Activated T-cell treated with anti-CD3 and anti-CD28 coated beads, Interleukin-2, amount 50 U/mL, for 72 hours (primary cell): Measurements from ENCODE around the gene PERCC1. TPM values are rescaled to one million over a fixed set of nuclear protein-coding genes. Genes with fewer than 3 reads are reported as not detected.

ENCODE experiments used
- ATAC-seq, 2 donors: fragments of 150-1000 bp; cut with Tn5 transposase; replicated peaks in 1 of 2; 2 replicates each; pipeline ENCODE4 v1.10.0; 2021; ENCODE audit warnings: moderate library complexity in 2 of 2, mild to moderate bottlenecking in 1 of 2
- DNase-seq, 2 donors: peaks; one replicate each; pipeline ENCODE4 v3.0.0; 2021 to 2022; ENCODE audit warnings: mixed read lengths in 1 of 2
- H3K27ac Mint-ChIP-seq: one replicate; pipeline ENCODE4 v1.8.0; 2022; ENCODE audit warnings: mild to moderate bottlenecking, moderate library complexity, mixed read lengths
- H3K27me3 Mint-ChIP-seq: one replicate; pipeline ENCODE4 v1.8.0; 2022; ENCODE audit warnings: low read depth, mixed read lengths
- H3K36me3 Mint-ChIP-seq, 2 donors: one replicate each; pipeline ENCODE4 v1.8.0; 2022; ENCODE audit warnings: mixed read lengths in 2 of 2, mild to moderate bottlenecking in 1 of 2; ENCODE audit not compliant: insufficient read depth in 2 of 2
- H3K4me1 Mint-ChIP-seq: one replicate; pipeline ENCODE4 v1.8.0; 2022; ENCODE audit warnings: low read depth, mixed read lengths
- H3K4me3 Mint-ChIP-seq, 2 donors: one replicate each; pipeline ENCODE4 v1.8.0; 2022; ENCODE audit warnings: mild to moderate bottlenecking in 2 of 2, mixed read lengths in 2 of 2, moderate library complexity in 2 of 2
- H3K9me3 Mint-ChIP-seq, 2 donors: one replicate each; pipeline ENCODE4 v1.8.0; 2022; ENCODE audit warnings: mixed read lengths in 2 of 2
- total RNA-seq, 2 donors: library from RNA; stranded (reverse); gene quantifications; one replicate each; pipeline ENCODE4 v1.2.3, GENCODE V29; 2022

The PERCC1 gene
- total RNA-seq, 2 donors from 2014 or later = 0.81 TPM; not detected in 1

GRCh38 chr16:1420111-1420539 is 10.8 kb upstream of the PERCC1 start:
- Mint-ChIP-seq H3K9me3 (peaks cover 0 to 1% of the 10 kb centered on the region in 2 donors), H3K27me3 (no peaks in the 10 kb centered on the region), H3K27ac (peak overlapping the region; percentile 38), H3K4me3 (peak overlapping the region; percentile 91 to 93), H3K36me3 (peaks cover 0 to 2% of the 10 kb centered on the region in 2 donors), H3K4me1 (peaks cover 40% of the 10 kb centered on the region)
- DNase-seq (peak in 1 of 2 donors; percentile 13), ATAC-seq (no peak)

DNA sequence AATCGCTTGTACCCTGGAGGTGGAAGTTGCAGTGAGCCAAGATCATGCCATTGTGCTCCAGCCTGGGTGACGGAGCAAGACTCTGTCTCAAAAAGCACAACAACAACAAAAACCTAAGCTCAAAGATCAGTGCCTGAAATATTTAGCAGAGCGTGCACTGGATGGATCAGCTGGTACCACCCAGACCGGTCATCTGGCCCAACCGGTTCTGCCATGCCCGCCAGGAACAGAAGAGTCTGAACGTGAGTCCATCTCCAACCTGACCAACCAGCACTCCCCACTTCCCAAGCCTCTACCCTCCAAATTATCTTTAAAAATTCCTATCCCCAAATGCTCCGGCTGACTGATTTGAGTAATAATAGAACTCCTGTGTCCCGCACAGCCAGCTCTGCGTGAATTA is 8.8 kb upstream of the PERCC1 start:
- H3K27me3 Mint-ChIP-seq = no peaks in the 10 kb centered on the region
- peaks cover 37% of the 10 kb centered on the region for H3K4me1 Mint-ChIP-seq
- peaks cover 0 to 1% of the 10 kb centered on the region in 2 donors for H3K9me3 Mint-ChIP-seq
- peak overlapping the region; percentile 91 to 93 for H3K4me3 Mint-ChIP-seq
- DNase-seq = no peak
- peak overlapping the region; percentile 99 for H3K27ac Mint-ChIP-seq
- ATAC-seq = no peak
- peaks cover 0 to 2% of the 10 kb centered on the region in 2 donors for H3K36me3 Mint-ChIP-seq

- ATAC-seq (no peak), DNase-seq (no peak)
- H3K4me3 Mint-ChIP-seq = no peak overlapping the region
- no peaks in the 10 kb centered on the region for H3K27me3 Mint-ChIP-seq
- peaks cover 0 to 1% of the 10 kb centered on the region in 2 donors for H3K9me3 Mint-ChIP-seq
- H3K27ac Mint-ChIP-seq = no peak overlapping the region
- H3K36me3 Mint-ChIP-seq = peaks cover 0 to 2% of the 10 kb centered on the region in 2 donors
- H3K4me1 Mint-ChIP-seq = peaks cover 21% of the 10 kb centered on the region
These were observed 6.8 kb upstream of the PERCC1 start for GRCh38 chr16:1424028-1424427.

DNA sequence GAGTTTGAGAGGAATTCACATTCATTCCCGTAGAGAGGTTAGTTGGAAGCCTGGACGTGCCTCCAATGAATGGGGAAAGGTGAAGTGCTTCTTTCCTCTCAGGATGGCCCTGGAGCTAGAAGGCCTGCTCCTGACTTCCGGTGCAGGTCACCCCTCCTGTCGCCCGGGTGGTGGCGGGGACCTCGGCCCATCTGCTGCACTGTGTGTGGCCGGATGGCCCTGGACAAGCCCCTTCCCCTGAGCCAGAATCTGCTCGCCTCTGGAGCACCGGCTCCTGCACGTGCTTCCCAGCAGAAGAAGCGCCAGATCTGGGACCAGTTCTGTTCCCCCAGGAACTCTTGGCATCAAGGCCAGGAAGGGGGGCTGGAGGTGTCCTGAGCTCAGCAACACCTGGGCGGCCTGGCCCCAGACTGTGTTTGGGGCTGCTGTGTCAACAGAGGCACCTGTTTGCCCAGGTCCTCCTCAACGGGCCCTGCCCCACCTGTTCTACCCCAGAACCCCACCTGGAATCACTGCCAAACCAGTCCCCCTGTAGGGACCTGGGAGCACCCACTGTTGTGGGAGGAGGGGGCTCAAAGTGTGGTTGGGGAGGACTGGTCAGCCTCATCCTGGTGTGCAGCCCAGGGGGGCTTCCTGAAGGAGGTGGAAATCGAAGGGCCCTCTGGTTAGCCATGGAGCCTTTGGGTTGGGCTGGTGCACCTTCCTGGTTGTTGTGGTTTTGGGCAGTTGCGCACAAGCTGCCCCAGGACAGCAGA is 5.1 kb upstream of the PERCC1 start:
- Mint-ChIP-seq H3K4me1 (peaks cover 15% of the 10 kb centered on the region), H3K4me3 (no peak overlapping the region), H3K9me3 (peaks cover 0 to 1% of the 10 kb centered on the region in 2 donors), H3K36me3 (peaks cover 0 to 2% of the 10 kb centered on the region in 2 donors), H3K27ac (no peak overlapping the region), H3K27me3 (no peaks in the 10 kb centered on the region)
- DNase-seq (no peak), ATAC-seq (no peak)

- no peak for DNase-seq
- H3K9me3 Mint-ChIP-seq = peaks cover 0 to 1% of the 10 kb centered on the region in 2 donors
- no peak overlapping the region for H3K4me3 Mint-ChIP-seq
- ATAC-seq = no peak
- H3K27me3 Mint-ChIP-seq = no peaks in the 10 kb centered on the region
- peaks cover 0 to 2% of the 10 kb centered on the region in 2 donors for H3K36me3 Mint-ChIP-seq
- peak overlapping the region; percentile 38 for H3K27ac Mint-ChIP-seq
- peaks cover 6% of the 10 kb centered on the region for H3K4me1 Mint-ChIP-seq
These were observed 4.0 kb upstream of the PERCC1 start for GRCh38 chr16:1426734-1427471.

DNA sequence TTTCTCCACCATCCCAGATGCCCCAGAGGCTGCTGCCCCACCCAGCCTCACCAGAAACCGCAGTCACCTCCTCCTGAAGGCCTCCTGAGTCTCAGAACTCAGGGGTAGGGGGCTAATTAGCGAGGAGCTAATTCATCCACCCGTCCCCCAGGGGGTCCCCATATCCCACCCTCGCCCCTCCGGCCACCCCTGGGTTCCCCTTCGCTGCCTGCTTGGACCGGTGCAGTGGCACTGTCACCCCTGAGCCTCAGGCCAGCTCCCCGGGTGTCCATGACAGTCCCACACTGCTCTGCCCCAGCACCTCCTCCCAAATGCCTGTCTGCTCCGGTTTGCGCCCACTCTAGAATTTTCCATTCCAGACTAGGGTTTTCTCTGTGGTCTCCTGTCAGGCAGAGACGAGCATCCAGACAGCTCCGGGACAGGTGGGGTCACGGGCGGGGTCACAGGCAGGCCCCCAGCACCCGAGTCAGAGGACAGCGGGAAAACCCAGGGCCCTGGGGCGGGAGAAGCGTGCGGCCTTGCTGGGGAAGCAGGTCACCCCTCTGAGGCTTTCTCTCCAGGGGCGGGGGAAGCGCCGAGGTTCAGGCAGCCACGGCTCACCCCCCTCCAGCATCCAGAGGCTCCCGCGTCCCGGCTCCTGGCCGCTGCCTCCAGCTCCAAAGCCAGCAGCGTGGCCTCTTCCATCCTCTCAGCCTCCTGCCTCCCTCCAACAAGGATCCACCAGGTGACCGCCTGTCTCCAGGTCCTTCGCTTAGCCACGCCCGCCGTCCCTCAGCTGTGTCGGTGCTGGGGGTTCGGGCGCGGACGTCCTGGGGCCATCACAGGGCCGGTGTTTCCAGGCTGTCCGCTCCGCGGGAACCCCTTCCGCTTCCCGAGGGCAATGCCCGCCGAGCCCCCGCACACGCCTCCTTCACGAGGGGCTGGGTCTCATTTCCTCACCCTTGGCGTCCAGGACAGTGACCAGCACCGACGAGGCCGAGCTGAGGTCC is 3.1 kb upstream of the PERCC1 start:
- Mint-ChIP-seq H3K27me3 (no peaks in the 10 kb centered on the region), H3K27ac (no peak overlapping the region), H3K4me3 (no peak overlapping the region), H3K36me3 (peaks cover 0 to 2% of the 10 kb centered on the region in 2 donors), H3K9me3 (no peaks in the 10 kb centered on the region), H3K4me1 (no peaks in the 10 kb centered on the region)
- ATAC-seq = no peak
- no peak for DNase-seq

- Mint-ChIP-seq H3K27me3 (no peaks in the 10 kb centered on the region), H3K4me1 (no peaks in the 10 kb centered on the region), H3K4me3 (no peak overlapping the region), H3K36me3 (no peaks in the 10 kb centered on the region), H3K9me3 (no peaks in the 10 kb centered on the region), H3K27ac (no peak overlapping the region)
- ATAC-seq (peak; percentile 87 to 88), DNase-seq (peak; percentile 79)
These were observed 2.4 kb upstream of the PERCC1 start for GRCh38 chr16:1428511-1428910.

- H3K9me3 Mint-ChIP-seq = no peaks in the 10 kb centered on the region
- no peak overlapping the region for H3K27ac Mint-ChIP-seq
- H3K4me3 Mint-ChIP-seq = no peak overlapping the region
- no peaks in the 10 kb centered on the region for H3K4me1 Mint-ChIP-seq
- DNase-seq (no peak), ATAC-seq (no peak)
- H3K36me3 Mint-ChIP-seq = no peaks in the 10 kb centered on the region
- no peaks in the 10 kb centered on the region for H3K27me3 Mint-ChIP-seq
These were observed 1.9 kb upstream of the PERCC1 start for GRCh38 chr16:1429012-1429411.

GRCh38 chr16:1429631-1430030 is 1.2 kb upstream of the PERCC1 start:
- Mint-ChIP-seq H3K27ac (no peak overlapping the region), H3K4me3 (no peak overlapping the region)

DNA sequence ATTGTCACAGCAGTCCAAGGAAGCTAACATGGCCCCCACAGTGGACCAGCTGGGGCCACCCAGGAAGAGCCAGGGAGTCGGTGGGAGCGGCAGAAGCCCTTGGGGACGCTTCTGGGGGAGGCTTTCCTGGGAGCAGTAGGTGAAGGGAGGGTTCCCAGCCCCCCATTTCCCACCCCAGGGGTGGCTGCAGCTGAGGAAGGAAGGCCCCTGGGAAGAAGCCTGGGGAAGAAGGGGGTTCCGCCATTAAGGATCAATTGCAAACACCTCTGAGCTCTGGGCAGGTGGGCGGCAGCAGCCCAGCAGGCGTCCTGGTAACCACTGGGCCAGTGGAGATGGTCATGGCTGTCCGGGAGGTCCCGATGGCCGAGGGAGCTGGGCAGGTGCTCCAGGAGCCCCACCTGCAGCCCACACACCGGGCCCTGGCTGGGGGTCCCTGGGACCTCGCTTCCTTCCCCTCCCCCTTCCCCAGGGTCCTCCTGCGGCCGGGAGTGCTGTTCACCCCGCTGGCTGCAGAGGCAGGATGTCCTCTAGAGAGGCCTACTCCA is 592 bp upstream of the PERCC1 start:
- Mint-ChIP-seq H3K4me1 (no peaks in the 10 kb centered on the region), H3K4me3 (no peak overlapping the region), H3K27ac (no peak overlapping the region), H3K9me3 (no peaks in the 10 kb centered on the region), H3K27me3 (no peaks in the 10 kb centered on the region), H3K36me3 (no peaks in the 10 kb centered on the region)
- DNase-seq = no peak
- no peak for ATAC-seq

More at GRCh38 chr16:1429631-1430030, 1.2 kb upstream of the PERCC1 start:
- Mint-ChIP-seq H3K27me3 (no peaks in the 10 kb centered on the region), H3K4me1 (no peaks in the 10 kb centered on the region), H3K9me3 (no peaks in the 10 kb centered on the region), H3K36me3 (no peaks in the 10 kb centered on the region)
- ATAC-seq (no peak), DNase-seq (no peak)

DNA sequence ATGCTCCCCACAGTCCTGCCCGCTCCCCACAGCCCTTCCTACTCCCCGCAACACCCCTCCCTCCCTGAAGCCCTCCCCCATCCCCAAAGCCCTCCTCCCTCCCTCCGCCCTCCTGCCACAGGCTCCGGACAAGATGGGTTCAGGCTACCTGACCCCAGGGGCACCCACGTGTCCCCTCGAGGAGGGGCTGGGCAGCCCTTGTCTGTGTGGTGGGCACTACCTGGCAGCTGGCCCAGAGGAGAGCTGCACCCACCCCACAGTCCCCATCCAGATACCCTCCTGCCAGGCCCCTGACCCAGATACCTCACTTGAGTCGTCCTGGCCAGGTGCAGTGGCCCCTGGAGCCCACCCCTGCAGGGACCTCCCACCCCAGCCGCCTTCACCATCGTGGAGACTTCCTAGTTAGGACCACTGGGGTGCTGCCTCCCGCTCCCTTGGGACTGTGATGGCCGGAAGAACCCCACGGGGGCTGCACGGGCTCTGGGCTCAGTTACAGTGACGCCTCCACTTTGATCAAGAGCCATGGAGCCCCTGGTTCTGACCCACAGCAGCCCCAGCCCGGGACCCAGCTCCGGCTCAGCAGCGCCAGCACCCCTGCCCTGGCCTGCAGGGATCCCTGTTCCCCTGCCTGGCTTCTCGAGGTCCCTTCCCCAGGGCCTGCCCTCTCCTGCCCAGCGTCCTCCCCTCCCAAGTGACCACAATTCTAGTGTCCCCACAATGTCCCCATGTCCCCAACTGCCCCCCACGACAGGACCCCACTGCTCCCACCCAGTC is 806 bp downstream of the PERCC1 start:
- DNase-seq (no peak), ATAC-seq (no peak)
- H3K9me3 Mint-ChIP-seq = no peaks in the 10 kb centered on the region
- no peaks in the 10 kb centered on the region for H3K27me3 Mint-ChIP-seq
- no peak overlapping the region for H3K27ac Mint-ChIP-seq
- no peaks in the 10 kb centered on the region for H3K36me3 Mint-ChIP-seq
- no peaks in the 10 kb centered on the region for H3K4me1 Mint-ChIP-seq
- no peak overlapping the region for H3K4me3 Mint-ChIP-seq
